Measurements from ENCODE around the gene DDX41.

GRCh38 chr5:177462021-177462670, 54.6 kb downstream of the DDX41 start:
- no peak for TF ChIP-seq YY1 (IDR thresholded peaks at IDR 0.05; ENCODE audit: insufficient read depth, insufficient read length)
- TF ChIP-seq ZNF274 (IDR thresholded peaks at IDR 0.05; ENCODE audit: low read depth, low read length): no peak

Measured in NT2/D1 (cell line).